GM21825 (cell line): ENCODE results near the gene DPAGT1.
A peak's percentile ranks its signal among the peaks of the same experiment; 100 is the strongest.
"Not testable (repeated sequence)": the region's sequence is repeated elsewhere in the genome, so short reads cannot be mapped to it uniquely, and the experiment has no call there.

ENCODE experiments used
- ATAC-seq: cut with Tn5 transposase; IDR thresholded peaks from one replicate; pipeline ENCODE4 v1.9.1; 2021; ENCODE audit warnings: mild to moderate bottlenecking, moderate library complexity; ENCODE audit not compliant: unreplicated experiment

Gene DPAGT1

DNA sequence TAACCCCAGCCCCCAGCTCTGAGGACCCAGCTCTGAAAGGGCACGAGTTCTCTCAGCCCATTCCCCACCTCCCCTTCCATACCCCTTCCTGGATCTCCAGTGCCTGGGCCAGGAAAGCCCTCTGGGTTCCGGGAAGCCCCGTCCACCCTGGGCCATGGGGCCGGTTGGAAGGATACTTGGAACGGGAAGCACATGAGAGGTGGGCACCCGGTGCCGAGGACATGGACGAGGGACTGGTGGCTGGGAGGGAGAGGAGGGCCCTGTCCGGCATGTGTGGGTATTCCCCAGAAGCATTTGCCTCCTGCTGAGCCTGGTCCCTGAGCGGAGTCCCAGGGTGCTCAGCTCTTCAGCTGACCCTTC lies 14.6 kb upstream of the DPAGT1 start:
- ATAC-seq, result no peak

DNA sequence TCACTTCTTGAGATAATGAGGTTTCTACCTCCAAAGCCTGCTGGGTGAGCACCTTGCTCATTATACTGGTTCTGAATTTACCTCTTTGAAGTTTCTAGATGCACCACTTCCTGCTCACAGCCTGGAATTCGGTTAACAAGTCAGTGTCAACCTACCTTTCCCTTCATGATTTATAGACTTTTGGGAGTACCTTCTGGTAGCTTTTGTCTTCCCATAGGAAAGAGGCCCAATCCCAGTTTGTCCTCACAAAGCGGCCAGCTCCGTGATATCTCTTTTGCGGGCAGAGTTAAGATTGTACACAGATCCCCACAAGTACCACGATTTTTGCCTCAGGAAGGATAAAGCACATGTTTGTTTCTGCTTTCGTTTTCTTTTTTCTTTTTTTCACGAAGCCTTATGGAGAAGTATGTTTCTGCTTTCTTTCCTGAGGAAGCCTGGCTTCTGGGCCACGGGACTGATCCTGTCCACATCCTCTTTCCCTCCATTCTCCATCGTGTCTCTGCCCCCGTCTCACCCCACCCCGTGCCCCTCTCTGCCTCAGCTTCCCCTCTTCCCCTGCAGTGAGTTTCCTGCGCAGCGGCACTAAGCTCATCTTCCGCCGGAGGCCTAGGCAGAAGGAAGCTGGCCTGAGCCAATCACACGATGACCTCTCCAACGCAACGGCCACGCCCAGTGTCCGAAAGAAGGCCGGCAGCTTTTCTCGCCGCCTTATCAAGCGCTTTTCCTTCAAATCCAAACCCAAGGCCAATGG lies 14.0 kb upstream of the DPAGT1 start:
- ATAC-seq, result no peak

DNA sequence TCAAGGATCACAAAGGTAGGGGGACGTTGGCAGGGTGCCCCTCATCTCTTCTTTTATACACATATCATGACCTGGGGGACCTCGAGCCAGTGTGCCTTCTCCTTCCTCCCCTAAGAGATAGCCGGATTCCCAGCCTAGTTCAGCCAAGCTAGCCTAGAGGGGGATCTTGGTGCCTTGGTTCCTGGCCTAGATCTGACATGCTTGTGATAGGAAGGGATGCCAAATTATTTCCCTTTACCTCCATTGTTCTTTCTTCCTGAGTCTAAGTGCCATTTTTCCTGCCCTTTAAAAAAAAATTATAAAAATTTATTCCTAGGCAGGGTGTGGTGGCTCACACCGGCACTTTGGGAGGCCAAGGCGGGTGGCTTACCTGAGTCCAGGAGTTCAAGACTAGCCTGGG lies 12.7 kb upstream of the DPAGT1 start:
- no peak for ATAC-seq

GRCh38 chr11:119113716-119114115 lies 12.1 kb upstream of the DPAGT1 start:
- no peak for ATAC-seq

- no peak for ATAC-seq
Observed at GRCh38 chr11:119112314-119113020, 10.8 kb upstream of the DPAGT1 start.

DNA sequence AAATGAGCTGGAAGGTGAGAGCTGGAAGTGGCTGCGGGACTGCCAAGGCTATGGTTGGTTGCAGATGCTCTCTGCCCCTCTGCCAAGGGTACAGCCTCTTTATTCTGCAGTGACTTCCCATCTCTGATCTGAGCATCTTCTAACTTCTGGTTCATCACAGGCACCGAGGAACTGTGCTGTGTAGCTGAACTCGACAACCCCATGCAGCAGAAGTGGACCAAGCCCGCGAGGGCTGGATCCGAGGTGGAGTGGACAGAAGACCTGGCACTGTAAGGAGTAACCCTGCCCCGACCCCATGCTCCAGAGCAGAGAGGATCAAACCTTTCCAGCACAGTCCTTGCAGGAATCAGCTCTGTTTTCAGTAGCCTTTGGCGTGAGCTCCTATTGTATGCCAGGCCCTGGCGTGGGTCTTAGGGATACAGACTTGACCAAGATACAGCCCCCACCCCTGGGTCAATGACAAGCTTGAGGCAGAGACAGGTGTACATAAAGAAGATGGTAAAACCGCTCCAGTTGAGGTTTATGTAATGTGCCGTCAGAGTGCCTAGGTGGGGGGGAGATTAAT lies 9.8 kb upstream of the DPAGT1 start:
- ATAC-seq, result no peak

GRCh38 chr11:119110439-119110838 lies 8.8 kb upstream of the DPAGT1 start:
- ATAC-seq, result no peak

GRCh38 chr11:119109843-119110242 lies 8.2 kb upstream of the DPAGT1 start:
- ATAC-seq, result no peak

DNA sequence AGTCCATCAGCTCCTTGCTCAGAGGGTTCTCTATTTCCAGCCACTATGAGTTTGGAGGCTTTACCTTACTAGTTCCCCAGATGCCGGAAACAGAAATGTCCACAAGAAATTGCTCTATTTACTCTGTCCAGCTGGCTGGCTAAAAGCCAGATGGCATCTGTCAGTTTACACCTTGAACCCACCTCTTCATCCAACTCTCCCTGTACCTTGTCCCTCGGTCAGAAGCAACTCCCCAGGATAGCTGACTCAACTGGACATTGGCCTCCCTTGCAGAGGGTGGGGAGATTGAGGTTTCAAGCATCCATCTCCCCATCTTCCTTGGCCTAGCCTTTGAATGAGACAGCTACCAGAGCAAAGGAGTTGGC lies 7.2 kb upstream of the DPAGT1 start:
- ATAC-seq, result no peak

DNA sequence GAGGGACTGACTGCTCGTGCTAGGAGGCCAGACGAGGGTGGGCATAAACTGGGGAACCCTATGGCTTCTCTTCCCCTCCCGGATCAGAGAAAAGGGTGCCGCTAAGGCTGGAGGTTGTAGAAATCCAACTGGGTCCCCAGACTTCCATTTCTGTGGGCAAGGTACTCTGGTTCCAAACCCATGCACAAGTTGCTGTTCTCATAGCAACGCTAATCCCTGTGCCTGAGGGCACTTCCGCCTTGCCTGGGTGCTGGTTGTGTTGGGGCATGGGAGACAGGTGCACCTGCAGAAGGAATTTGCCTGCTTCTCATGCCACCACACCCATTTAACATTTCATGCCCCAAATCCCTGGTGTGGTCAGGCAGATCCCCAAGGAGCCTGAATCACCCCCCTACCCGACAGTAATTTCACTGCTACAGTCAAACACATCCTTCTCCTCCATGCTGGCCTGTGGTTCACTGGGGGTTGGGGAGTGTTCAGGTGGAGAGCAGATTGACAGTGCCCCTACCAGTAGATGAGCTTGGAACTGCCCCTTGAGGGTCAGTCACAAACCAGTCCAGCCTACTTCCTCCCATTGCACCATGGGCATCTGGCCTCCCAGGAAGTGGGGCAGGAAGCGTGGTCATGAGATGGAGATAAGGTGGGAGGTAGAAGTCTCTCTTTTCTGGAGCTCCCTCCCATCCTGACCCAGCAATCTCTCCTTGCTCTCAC lies 6.6 kb upstream of the DPAGT1 start:
- ATAC-seq, result peak; percentile 14

- ATAC-seq, result peak; percentile 19
Observed at GRCh38 chr11:119107538-119108145, 6.0 kb upstream of the DPAGT1 start.

GRCh38 chr11:119106564-119107537 lies 5.2 kb upstream of the DPAGT1 start, which contains the start of gene C2CD2L:
Gene C2CD2L, plus strand, starts transcription at chr11:119107344. Its CDS starts 398 bp downstream, at chr11:119107742.
- peak; percentile 62 for ATAC-seq

- ATAC-seq, result no peak
Observed at GRCh38 chr11:119103793-119104192, 2.1 kb upstream of the DPAGT1 start.

DNA sequence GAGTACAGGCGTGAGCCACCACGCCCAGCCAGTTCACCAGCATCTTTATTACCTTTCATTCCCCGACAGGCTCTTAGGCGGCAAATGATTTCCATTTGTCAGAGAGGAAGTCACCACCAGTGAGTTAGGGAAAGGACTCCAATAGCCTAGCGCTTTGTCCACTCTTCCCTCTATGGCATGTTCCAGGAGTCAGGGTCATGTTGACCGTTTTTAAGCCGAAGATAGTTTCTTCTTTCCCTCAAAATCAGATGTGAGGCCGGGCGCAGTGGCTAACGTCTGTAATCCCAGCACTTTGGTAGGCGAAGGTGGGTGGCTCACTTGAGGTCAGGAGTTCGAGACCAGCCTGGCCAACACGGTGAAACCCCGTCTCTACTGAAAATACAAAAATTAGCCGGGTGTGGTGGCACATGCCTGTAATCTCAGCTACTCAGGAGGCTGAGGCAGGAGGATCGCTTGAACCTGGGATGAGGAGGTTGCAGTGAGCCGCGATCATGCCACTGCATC lies 1.6 kb upstream of the DPAGT1 start:
- not testable (repeated sequence) for ATAC-seq

GRCh38 chr11:119100994-119101758 lies 477 bp downstream of the DPAGT1 start:
- peak; percentile 10 for ATAC-seq

- no peak for ATAC-seq
Observed at GRCh38 chr11:119100246-119100970, 1.2 kb downstream of the DPAGT1 start.

- ATAC-seq, result no peak
Observed at GRCh38 chr11:119099711-119100110, 1.9 kb downstream of the DPAGT1 start.
